GM23338 (cell line): Measurements from ENCODE around the gene MARVELD3. TPM values are rescaled to one million over a fixed set of nuclear protein-coding genes. Genes with fewer than 3 reads are reported as not detected.

ENCODE experiments used
- ATAC-seq: fragments of 200-7000 bp; cut with Tn5 transposase; 3 replicates; pipeline ENCODE4 v1.9.1; 2020
- DNase-seq: peaks from one replicate; pipeline ENCODE4 v3.0.0-alpha.2; 2015; ENCODE audit warnings: low spot score
- H2AFZ ChIP-seq: fragments of 200-600 bp; sonication (generic); 2 replicates; pipeline ENCODE4 v1.8.0; 2016; ENCODE audit warnings: antibody characterized with exemption, mild to moderate bottlenecking, moderate library complexity
- H3F3A ChIP-seq: fragments of 200-600 bp; sonication (generic); replicated peaks from 2 replicates; pipeline ENCODE4 v1.8.0; 2017; ENCODE audit warnings: antibody characterized with exemption, mixed run types, low read depth
- H3K27ac ChIP-seq: fragments of 200-600 bp; sonication (generic); 2 replicates; pipeline ENCODE4 v1.6.1; 2016; ENCODE audit warnings: low read depth
- H3K27me3 ChIP-seq: fragments of 200-600 bp; sonication (generic); 2 replicates; pipeline ENCODE4 v1.8.0; 2016; ENCODE audit warnings: mild to moderate bottlenecking, mixed run types, moderate library complexity; ENCODE audit not compliant: insufficient read depth
- H3K36me3 ChIP-seq: fragments of 200-600 bp; sonication (generic); 2 replicates; pipeline ENCODE4 v1.8.0; 2016; ENCODE audit warnings: mild to moderate bottlenecking; ENCODE audit not compliant: insufficient read depth
- H3K4me1 ChIP-seq: fragments of 200-600 bp; sonication (generic); 2 replicates; pipeline ENCODE4 v1.8.0; 2016; ENCODE audit warnings: mild to moderate bottlenecking, moderate library complexity; ENCODE audit not compliant: insufficient read depth
- H3K4me2 ChIP-seq: fragments of 200-600 bp; sonication (generic); 2 replicates; pipeline ENCODE4 v1.7.1; 2017; ENCODE audit warnings: mixed run types
- H3K4me3 ChIP-seq: fragments of 200-600 bp; sonication (generic); 2 replicates; pipeline ENCODE4 v1.6.1; 2016; ENCODE audit warnings: mixed run types
- H3K79me2 ChIP-seq: fragments of 200-600 bp; sonication (generic); replicated peaks from 2 replicates; pipeline ENCODE4 v1.8.0; 2017; ENCODE audit warnings: mild to moderate bottlenecking; ENCODE audit not compliant: insufficient read depth
- H3K9me2 ChIP-seq: fragments of 200-600 bp; sonication (generic); 2 replicates; pipeline ENCODE4 v1.8.0; 2017; ENCODE audit not compliant: insufficient read depth
- H4K20me1 ChIP-seq: fragments of 200-600 bp; sonication (generic); replicated peaks from 2 replicates; pipeline ENCODE4 v1.8.0; 2017; ENCODE audit warnings: mild to moderate bottlenecking; ENCODE audit not compliant: insufficient read depth
- H3K27ac Mint-ChIP-seq: 2 replicates; pipeline ENCODE4 v1.8.0; 2020; ENCODE audit warnings: inconsistent platforms, mild to moderate bottlenecking, moderate library complexity, mixed read lengths
- H3K27me3 Mint-ChIP-seq: 3 replicates; pipeline ENCODE4 v1.8.0; 2022; ENCODE audit warnings: low read depth, mild to moderate bottlenecking, moderate library complexity, mixed read lengths, inconsistent platforms; ENCODE audit not compliant: insufficient read depth, poor library complexity
- H3K36me3 Mint-ChIP-seq: 3 replicates; pipeline ENCODE4 v1.8.0; 2021; ENCODE audit warnings: low read depth, mild to moderate bottlenecking, inconsistent platforms, moderate library complexity, mixed read lengths
- H3K4me1 Mint-ChIP-seq: 3 replicates; pipeline ENCODE4 v1.8.0; 2020; ENCODE audit warnings: mild to moderate bottlenecking, inconsistent platforms, mixed read lengths
- H3K4me3 Mint-ChIP-seq: 3 replicates; pipeline ENCODE4 v1.8.0; 2021; ENCODE audit warnings: moderate library complexity, mild to moderate bottlenecking, inconsistent platforms, mixed read lengths
- H3K9me3 Mint-ChIP-seq: 3 replicates; pipeline ENCODE4 v1.8.0; 2020; ENCODE audit warnings: moderate library complexity, mild to moderate bottlenecking, inconsistent platforms, mixed read lengths
- EZH2 ChIP-seq: fragments of 200-600 bp; sonication (generic); IDR thresholded peaks from one replicate; pipeline ENCODE4 v1.8.0; 2017; ENCODE audit warnings: antibody characterized with exemption, mild to moderate bottlenecking, low read depth; ENCODE audit not compliant: unreplicated experiment
- EZH2phosphoT487 ChIP-seq: fragments of 200-600 bp; sonication (generic); IDR thresholded peaks from one replicate; pipeline ENCODE4 v1.8.1; 2018; ENCODE audit warnings: antibody characterized with exemption; ENCODE audit not compliant: unreplicated experiment
- JUNB ChIP-seq: IDR thresholded peaks from one replicate; pipeline ENCODE4 v1.6.1; 2016; ENCODE audit warnings: antibody characterized with exemption; ENCODE audit not compliant: unreplicated experiment
- NANOG ChIP-seq: IDR thresholded peaks from 2 replicates; pipeline ENCODE4 v1.6.1; 2016; ENCODE audit warnings: antibody characterized with exemption, borderline replicate concordance
- POLR2AphosphoS5 ChIP-seq: IDR thresholded peaks from 2 replicates; pipeline ENCODE4 v1.6.1; 2016; ENCODE audit warnings: antibody characterized with exemption, low read depth
- STAT1 ChIP-seq: IDR thresholded peaks from one replicate; pipeline ENCODE4 v1.6.1; 2016; ENCODE audit warnings: antibody characterized with exemption; ENCODE audit not compliant: unreplicated experiment
- polyA plus RNA-seq: library from polyadenylated mRNA; unstranded; fragments of >200 nt; fragmentation: Nextera tagmentation; extraction: Ambion mirVana; gene quantifications from 2 replicates; pipeline ENCODE4 v1.2.1, GENCODE V29; 2016
- total RNA-seq: library from RNA; depleted of rRNA; stranded (reverse); fragments of >200 nt; shearing (Covaris generic); gene quantifications from 2 replicates; pipeline ENCODE4 v1.2.3, GENCODE V29; 2014
- TF ChIP-seq, protein P1 (sequence below): fragments of 250-450 bp; sonication (Bioruptor Pico); IDR thresholded peaks from 2 replicates; pipeline ENCODE4 v1.5.0; 2020; ENCODE audit warnings: mild to moderate bottlenecking, moderate library complexity
- TF ChIP-seq, protein P2 (sequence below): IDR thresholded peaks from 2 replicates; pipeline ENCODE4 v1.6.1; 2016; ENCODE audit warnings: antibody characterized with exemption
- TF ChIP-seq, protein P3 (sequence below), 2 experiments: fragments of 200-600 bp in 1 of 2; sonication (generic) in 1 of 2; conservative IDR thresholded peaks; 2 replicates each; pipeline versions ENCODE4 v1.5.1 to v1.6.1; 2016 to 2017; ENCODE audit warnings: antibody characterized with exemption in 2 of 2, low read depth in 2 of 2, mild to moderate bottlenecking in 2 of 2, moderate library complexity in 1 of 2

Gene MARVELD3
- total and polyA plus RNA-seq, 2 experiments from 2014 or later, result 23.4 to 32.7 TPM

DNA sequence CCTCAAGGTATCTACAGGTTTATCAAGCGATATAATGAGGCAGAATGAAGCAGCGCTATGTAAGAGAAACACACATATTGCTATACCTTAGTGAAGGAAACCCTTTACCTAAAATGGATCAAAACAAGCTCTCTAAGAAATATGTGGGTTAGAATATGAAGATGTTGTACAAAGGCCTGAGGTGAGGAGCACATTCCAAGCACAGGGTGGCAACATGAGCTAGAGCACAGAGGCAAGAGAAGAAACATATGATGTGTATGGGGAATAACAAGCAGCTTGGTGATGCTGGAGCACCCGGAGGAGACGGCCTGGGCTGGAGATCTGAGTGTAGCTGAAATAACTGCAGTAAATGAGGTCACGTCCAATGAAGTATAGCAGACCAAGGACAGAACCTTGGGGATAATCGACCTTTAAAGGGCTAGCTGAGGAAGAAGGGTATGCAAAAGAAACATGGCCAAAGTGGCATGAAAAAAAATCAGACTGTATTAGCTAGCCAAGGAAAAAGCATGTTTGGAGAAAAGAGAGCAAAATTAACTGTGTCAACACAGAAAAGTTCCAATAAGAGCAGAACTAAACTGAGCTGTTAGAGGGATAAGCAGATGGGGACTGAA, 44.0 kb downstream of the MARVELD3 start (continued):
- TF ChIP-seq, protein P1, sequence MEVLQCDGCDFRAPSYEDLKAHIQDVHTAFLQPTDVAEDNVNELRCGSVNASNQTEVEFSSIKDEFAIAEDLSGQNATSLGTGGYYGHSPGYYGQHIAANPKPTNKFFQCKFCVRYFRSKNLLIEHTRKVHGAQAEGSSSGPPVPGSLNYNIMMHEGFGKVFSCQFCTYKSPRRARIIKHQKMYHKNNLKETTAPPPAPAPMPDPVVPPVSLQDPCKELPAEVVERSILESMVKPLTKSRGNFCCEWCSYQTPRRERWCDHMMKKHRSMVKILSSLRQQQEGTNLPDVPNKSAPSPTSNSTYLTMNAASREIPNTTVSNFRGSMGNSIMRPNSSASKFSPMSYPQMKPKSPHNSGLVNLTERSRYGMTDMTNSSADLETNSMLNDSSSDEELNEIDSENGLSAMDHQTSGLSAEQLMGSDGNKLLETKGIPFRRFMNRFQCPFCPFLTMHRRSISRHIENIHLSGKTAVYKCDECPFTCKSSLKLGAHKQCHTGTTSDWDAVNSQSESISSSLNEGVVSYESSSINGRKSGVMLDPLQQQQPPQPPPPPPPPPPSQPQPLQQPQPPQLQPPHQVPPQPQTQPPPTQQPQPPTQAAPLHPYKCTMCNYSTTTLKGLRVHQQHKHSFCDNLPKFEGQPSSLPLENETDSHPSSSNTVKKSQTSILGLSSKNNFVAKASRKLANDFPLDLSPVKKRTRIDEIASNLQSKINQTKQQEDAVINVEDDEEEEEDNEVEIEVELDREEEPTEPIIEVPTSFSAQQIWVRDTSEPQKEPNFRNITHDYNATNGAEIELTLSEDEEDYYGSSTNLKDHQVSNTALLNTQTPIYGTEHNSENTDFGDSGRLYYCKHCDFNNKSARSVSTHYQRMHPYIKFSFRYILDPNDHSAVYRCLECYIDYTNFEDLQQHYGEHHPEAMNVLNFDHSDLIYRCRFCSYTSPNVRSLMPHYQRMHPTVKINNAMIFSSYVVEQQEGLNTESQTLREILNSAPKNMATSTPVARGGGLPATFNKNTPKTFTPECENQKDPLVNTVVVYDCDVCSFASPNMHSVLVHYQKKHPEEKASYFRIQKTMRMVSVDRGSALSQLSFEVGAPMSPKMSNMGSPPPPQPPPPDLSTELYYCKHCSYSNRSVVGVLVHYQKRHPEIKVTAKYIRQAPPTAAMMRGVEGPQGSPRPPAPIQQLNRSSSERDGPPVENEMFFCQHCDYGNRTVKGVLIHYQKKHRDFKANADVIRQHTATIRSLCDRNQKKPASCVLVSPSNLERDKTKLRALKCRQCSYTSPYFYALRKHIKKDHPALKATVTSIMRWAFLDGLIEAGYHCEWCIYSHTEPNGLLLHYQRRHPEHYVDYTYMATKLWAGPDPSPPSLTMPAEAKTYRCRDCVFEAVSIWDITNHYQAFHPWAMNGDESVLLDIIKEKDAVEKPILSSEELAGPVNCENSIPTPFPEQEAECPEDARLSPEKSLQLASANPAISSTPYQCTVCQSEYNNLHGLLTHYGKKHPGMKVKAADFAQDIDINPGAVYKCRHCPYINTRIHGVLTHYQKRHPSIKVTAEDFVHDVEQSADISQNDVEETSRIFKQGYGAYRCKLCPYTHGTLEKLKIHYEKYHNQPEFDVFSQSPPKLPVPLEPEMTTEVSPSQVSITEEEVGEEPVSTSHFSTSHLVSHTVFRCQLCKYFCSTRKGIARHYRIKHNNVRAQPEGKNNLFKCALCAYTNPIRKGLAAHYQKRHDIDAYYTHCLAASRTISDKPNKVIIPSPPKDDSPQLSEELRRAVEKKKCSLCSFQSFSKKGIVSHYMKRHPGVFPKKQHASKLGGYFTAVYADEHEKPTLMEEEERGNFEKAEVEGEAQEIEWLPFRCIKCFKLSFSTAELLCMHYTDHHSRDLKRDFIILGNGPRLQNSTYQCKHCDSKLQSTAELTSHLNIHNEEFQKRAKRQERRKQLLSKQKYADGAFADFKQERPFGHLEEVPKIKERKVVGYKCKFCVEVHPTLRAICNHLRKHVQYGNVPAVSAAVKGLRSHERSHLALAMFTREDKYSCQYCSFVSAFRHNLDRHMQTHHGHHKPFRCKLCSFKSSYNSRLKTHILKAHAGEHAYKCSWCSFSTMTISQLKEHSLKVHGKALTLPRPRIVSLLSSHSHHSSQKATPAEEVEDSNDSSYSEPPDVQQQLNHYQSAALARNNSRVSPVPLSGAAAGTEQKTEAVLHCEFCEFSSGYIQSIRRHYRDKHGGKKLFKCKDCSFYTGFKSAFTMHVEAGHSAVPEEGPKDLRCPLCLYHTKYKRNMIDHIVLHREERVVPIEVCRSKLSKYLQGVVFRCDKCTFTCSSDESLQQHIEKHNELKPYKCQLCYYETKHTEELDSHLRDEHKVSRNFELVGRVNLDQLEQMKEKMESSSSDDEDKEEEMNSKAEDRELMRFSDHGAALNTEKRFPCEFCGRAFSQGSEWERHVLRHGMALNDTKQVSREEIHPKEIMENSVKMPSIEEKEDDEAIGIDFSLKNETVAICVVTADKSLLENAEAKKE (CRISPR knock-in tag), result no peak
- TF ChIP-seq STAT1 (no peak), NANOG (no peak), EZH2 (no peak), POLR2AphosphoS5 (no peak), EZH2phosphoT487 (no peak)
- TF ChIP-seq, protein P2, sequence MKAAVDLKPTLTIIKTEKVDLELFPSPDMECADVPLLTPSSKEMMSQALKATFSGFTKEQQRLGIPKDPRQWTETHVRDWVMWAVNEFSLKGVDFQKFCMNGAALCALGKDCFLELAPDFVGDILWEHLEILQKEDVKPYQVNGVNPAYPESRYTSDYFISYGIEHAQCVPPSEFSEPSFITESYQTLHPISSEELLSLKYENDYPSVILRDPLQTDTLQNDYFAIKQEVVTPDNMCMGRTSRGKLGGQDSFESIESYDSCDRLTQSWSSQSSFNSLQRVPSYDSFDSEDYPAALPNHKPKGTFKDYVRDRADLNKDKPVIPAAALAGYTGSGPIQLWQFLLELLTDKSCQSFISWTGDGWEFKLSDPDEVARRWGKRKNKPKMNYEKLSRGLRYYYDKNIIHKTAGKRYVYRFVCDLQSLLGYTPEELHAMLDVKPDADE, result no peak

DNA sequence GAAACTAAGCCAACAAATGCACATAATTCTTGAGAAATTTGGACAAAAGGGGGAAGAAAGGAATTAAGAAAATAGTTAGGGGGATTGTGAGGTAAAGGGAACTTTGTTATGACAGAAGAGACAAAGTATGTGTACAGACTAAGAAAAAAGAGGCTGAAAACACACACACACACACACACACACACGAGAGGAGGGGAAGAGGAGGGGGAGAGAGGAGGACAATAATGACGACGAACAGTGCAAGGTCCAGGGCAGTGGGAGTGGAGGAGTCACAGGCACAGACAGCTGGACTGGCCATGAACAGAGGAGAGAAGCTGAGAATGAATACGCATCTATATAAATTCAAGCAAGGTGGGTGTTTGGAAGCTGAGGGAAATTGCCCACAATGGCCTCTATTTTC, 44.6 kb downstream of the MARVELD3 start:
- no peaks in the 10 kb centered on the region for H3K27me3 ChIP-seq
- H3F3A ChIP-seq, result 0 out of 2 replicates have a peak, but pooled peaks cover 3% of the 10 kb centered on the region
- H4K20me1 ChIP-seq, result no peaks in the 10 kb centered on the region
- no peak overlapping the region for H3K27ac Mint-ChIP-seq
- H3K4me1 Mint-ChIP-seq, result peaks cover 2% of the 10 kb centered on the region; the same call in 1 of the 3 replicates
- H3K4me3 Mint-ChIP-seq, result no peak overlapping the region
- no peak overlapping the region for H3K4me3 ChIP-seq
- H3K4me1 ChIP-seq, result no peaks in the 10 kb centered on the region
- no peak overlapping the region for H3K4me2 ChIP-seq
- no peaks in the 10 kb centered on the region for H3K9me2 ChIP-seq
- DNase-seq (no peak), ATAC-seq (no peak)
- TF ChIP-seq JUNB, result no peak
- TF ChIP-seq, protein P3, sequence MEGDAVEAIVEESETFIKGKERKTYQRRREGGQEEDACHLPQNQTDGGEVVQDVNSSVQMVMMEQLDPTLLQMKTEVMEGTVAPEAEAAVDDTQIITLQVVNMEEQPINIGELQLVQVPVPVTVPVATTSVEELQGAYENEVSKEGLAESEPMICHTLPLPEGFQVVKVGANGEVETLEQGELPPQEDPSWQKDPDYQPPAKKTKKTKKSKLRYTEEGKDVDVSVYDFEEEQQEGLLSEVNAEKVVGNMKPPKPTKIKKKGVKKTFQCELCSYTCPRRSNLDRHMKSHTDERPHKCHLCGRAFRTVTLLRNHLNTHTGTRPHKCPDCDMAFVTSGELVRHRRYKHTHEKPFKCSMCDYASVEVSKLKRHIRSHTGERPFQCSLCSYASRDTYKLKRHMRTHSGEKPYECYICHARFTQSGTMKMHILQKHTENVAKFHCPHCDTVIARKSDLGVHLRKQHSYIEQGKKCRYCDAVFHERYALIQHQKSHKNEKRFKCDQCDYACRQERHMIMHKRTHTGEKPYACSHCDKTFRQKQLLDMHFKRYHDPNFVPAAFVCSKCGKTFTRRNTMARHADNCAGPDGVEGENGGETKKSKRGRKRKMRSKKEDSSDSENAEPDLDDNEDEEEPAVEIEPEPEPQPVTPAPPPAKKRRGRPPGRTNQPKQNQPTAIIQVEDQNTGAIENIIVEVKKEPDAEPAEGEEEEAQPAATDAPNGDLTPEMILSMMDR (conservative IDR thresholded peaks at IDR 0.05; ENCODE audit: low read depth in 2 of 2), result no peak
- H2AFZ ChIP-seq, result no peak overlapping the region
- no peaks in the 10 kb centered on the region for H3K79me2 ChIP-seq
- H3K9me3 Mint-ChIP-seq, result no peaks in the 10 kb centered on the region
- peaks cover 37% of the 10 kb centered on the region for H3K36me3 ChIP-seq
- H3K27me3 Mint-ChIP-seq, result no peaks in the 10 kb centered on the region
- no peak overlapping the region for H3K27ac ChIP-seq
- peaks cover 52% of the 10 kb centered on the region for H3K36me3 Mint-ChIP-seq
